ENCODE results near the gene HECTD4.
"Not testable (repeated sequence)": the region's sequence is repeated elsewhere in the genome, so short reads cannot be mapped to it uniquely, and the experiment has no call there.

The HECTD4 gene

DNA sequence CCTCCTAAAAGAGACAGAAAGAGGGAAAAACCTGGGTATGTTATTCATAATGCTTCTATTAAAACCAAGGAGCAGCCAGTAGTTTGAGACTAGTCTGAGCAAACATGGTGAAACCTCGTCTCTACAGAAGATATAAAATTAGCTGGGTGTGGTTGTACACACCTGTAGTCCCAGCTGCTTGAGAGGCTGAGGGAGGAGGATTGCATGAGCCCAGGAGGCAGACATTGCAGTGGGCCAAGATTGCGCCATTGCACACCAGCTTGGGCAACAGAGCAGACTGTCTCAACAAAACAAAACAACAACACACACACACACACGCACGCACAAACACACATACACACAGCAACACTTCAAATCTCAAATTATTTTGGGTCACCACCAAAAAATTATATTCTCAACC, 27.8 kb downstream of the HECTD4 start:
- DNase-seq (ENCODE audit: low read depth in 1 of 2, low spot score in 1 of 2): no peak

DNA sequence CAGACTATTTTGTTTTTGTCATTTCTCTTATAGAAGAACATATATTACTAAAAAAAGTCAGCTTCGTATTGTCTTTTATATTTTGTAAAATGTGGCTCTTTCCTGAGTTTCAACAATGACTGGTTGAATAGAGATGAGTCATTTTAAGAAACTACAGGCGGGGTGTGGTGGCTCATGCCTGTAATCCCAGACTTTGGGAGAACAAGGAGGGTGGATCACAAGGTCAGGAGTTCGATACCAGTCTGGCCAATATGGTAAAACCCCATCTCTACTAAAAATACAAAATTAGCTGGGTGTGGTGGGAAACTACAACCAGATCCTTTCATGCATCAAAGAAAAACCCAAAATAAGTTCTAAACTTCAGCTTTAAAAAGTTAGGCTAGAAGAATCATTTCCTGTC, 28.8 kb downstream of the HECTD4 start:
- no peak for DNase-seq (ENCODE audit: low read depth in 1 of 2, low spot score in 1 of 2)

DNA sequence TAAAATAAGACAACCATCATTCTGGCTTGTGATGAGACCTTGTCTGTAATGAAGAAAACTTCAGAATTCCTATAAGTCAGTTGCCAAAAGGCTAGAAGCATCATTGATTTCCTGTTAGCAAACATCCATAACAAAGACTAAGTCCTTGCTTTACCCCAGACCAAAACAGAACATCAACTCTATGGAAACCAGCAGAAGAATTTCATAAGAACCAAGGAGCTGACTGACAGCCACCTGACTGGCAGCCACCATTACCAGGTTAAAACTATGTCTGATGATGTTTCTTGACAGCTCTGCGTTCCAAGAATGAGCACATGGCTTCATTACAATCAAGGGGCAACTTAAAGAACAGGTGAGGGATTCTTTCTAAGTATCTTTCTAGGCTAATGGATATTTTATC, 29.3 kb downstream of the HECTD4 start:
- DNase-seq (ENCODE audit: low read depth in 1 of 2, low spot score in 1 of 2): no peak

DNA sequence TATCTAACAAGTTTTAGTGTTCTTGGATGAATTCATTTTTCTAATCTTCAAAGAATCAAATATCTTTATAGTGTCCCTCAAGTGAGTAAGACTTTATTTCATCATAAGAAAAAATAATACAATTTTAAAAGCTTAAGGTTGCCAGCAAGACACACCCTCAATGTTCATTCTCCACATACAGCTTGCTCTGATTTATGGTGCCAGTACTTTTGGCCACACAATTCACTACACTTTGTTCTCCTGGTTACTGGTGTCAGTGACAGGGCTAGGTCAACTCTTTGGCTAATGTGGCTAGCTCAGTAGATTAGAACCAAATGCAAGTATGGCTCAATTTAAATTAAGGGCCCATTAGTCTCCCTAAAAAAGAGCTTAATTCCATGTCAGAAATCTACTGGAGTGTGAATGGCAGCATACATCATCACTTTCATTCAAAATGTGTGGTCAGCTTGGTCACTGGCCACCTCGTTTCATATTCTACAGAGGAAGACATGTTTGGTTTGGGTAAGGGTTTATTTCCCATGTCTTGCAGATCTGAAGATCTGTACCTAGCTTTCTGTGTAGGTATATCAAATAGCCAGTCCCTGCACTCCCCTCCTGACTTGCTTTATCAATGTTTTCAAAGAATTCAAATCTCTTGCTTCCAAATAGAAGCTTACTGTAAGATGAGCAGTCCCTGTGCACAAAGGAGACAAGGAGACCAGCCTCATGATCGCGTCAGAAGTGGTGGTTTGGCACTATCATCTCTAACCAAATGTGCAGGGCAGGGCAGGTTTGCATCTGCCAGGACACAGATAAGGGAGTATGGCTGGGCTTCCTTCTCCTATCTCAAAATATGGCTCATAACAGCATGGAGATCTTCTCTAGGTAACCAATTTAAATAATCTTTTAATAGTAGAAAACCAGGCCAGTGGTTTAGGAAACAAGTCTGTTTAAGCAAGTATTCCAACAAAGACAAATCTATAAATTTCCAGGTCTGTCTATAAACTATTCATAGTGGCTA, 31.3 kb downstream of the HECTD4 start:
- no peak for DNase-seq (ENCODE audit: low read depth in 1 of 2, low spot score in 1 of 2)

DNA sequence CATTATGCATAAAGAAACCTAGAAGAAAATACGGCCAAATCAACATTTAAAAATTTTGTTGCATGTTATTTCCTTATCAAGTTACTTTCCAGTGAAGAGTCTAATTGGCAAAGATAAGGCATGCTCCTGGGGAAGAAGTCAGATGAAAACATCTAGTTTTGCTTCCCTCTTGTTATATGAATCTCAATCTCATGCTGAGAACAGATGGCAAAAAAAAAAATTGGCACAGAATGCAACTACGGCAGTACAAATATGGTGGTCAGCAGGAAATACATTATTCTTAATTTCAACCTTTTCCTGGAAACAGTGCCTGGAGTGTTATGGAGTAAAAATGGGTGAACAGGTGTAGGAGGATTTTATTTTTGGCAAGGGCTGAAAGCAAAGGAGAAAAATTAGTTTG, 32.8 kb downstream of the HECTD4 start:
- DNase-seq (ENCODE audit: low read depth in 1 of 2, low spot score in 1 of 2): no peak

- DNase-seq (ENCODE audit: low read depth in 1 of 2, low spot score in 1 of 2): not testable (repeated sequence)
Measured at GRCh38 chr12:112348926-112349325, 33.3 kb downstream of the HECTD4 start.

- no peak for DNase-seq (ENCODE audit: low read depth in 1 of 2, low spot score in 1 of 2)
Measured at GRCh38 chr12:112347581-112347982, 34.6 kb downstream of the HECTD4 start.

DNA sequence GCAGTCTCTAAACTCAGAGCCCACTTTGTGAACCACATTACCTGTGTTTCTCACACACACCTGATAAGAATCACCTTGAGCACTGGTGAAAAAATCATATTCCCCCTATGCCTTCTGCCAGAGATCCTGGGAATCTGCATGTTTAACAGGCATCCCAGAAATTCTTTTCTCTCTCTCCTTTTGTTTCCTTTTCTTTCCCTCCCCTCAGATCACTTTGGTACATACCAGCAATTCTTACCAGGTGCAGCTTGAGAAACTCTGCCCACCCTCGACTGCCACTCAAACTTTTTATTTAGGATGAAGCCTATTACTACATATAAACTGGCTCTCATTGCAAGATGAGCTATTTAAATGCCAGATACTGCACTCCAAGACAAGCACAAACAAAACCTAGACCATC, 36.0 kb downstream of the HECTD4 start:
- no peak for DNase-seq (ENCODE audit: low read depth in 1 of 2, low spot score in 1 of 2)

GRCh38 chr12:112344220-112344619, 38.0 kb downstream of the HECTD4 start:
- DNase-seq (ENCODE audit: low read depth in 1 of 2, low spot score in 1 of 2): no peak

DNA sequence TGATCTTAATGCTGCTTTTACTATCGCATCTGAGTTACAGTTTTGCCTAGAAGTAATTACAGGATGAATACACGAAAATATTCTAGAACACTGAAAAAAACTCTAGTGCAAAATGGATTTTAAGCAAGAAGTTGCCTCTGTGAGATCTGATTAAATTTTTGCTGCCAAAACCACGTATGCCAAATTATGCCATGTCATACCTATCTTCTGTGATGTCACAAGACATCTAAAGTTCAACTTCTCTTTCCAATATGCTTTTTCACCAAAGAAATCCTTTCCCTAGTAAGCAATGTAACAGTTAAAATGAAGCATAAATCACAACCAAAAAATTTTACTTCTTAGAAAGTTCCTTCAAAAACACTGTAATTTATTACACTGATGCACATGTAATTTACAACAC, 39.6 kb downstream of the HECTD4 start:
- no peak for DNase-seq (ENCODE audit: low read depth in 1 of 2, low spot score in 1 of 2)

DNA sequence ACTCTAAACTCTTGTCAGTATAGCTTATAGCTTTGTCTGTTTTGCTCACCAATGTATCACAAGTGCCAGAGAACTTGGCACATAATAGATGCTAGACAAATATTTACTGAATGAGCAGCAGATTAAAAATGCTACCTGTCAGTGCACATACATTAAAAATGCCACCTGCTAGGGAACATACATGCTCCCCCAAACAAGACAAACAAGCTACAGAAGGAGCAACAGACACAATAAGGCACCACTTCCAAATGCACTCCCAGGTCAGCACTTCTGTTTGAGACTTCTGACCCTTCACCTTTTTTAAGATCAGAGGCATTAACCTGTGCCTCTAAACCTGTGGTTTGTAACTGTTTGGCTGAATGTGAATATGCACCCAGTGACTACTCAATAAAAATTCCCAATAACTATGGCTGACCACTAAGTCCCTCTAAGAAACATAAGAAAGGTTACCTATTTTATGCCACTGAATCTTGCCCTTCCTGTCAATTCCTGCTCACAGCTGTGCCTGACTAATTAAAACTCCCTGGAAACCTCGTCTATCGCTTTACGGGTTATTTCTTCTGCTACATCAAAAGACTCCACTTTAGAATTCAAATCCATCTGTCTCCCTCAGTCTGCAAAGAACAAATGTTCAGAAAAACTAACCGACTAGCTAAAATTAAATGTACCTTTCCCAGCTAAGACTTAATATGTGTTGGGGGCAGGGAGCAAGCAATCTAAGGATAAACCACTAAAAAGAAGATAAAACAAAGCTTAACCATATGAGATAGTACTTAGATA, 41.0 kb downstream of the HECTD4 start:
- DNase-seq (ENCODE audit: low read depth in 1 of 2, low spot score in 1 of 2): no peak

DNA sequence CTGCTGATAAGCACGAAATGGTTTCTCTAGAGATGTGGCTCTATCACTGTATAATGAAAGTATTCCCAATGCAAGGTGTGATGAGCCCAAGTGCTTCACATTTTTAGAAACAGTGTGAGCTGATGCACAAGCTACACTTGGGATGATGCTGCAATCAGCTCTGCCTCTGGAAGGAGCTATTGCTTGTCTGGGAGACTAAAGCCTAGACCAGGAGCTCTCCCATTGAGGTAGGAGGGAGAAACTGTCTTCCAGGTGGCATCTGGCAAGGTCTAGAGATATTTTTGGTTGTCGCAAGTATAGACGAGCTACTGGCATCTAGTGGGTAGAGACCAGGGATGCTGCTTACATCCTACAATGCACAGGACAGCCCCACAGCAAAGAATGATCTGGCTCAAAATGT, 42.0 kb downstream of the HECTD4 start:
- no peak for DNase-seq (ENCODE audit: low read depth in 1 of 2, low spot score in 1 of 2)

DNA sequence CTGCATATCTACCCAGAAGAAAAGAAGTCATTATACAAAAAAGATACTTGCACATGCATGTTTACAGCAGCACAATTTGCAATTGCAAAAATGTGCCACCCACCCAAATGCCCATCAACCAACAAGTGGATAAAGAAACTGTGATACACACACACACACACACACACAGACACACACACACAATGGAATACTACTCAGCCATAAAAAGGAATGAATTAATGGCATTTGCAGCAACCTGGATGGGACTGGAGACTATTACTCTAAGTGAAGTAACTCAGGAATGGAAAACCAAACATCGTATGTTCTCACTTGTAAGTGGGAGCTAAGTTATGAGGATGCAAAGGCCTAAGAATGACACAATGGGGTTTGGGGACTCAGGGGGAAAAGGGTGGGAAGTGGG, 47.2 kb downstream of the HECTD4 start:
- DNase-seq (ENCODE audit: low read depth in 1 of 2, low spot score in 1 of 2): not testable (repeated sequence)

DNA sequence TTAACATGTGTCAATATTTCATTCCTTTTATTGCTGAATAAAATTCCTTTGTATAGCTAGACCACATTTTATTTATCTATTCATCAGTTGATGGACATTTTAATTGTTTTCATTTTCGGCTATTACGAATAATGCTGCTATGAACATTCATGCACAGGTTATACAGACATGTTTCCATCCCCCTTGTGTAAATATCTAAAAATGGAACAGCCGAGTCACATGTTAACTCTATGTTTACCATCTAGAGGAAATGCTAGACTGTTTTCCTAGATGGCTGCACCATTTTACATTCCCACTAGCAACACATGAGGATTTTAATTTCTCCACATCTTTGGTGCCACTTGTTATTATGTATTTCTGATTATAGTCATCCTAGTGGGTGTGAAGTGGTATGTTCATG, 49.2 kb downstream of the HECTD4 start:
- DNase-seq (ENCODE audit: low read depth in 1 of 2, low spot score in 1 of 2): no peak

- DNase-seq (ENCODE audit: low read depth in 1 of 2, low spot score in 1 of 2): no peak
Measured at GRCh38 chr12:112331886-112332285, 50.3 kb downstream of the HECTD4 start.

GRCh38 chr12:112330706-112331105, 51.5 kb downstream of the HECTD4 start:
- no peak for DNase-seq (ENCODE audit: low read depth in 1 of 2, low spot score in 1 of 2)

DNA sequence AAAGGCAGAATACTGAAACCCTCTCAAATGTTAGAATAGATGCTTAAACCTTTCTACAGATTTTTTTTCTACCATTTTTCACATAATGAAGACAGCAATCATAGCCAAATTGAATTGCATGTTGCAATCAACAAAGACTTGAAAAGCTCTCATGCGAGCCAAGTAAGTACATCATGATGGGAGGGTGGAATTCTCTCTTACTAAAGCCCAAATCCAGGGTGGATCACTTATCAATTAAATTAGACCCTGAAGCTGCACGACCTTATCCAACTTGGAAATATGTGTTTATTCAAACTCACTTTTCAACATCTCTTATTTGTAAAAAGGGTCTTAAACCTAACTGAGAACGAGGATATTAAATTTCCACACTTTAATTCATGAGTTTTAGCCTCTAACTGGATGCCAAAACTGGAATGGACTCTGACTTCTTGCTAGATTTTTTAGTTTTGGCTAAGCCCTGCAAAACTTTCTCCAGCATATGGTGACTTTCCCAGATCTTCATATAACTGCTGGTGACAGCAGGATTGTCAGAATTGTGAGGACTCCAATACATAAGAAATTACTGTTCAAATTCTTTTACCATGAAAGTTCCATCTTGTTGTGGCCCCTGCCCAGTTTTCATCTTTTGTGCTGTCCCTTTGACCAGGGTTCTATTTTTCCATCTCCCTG, 53.6 kb downstream of the HECTD4 start:
- no peak for DNase-seq (ENCODE audit: low read depth in 1 of 2, low spot score in 1 of 2)

DNA sequence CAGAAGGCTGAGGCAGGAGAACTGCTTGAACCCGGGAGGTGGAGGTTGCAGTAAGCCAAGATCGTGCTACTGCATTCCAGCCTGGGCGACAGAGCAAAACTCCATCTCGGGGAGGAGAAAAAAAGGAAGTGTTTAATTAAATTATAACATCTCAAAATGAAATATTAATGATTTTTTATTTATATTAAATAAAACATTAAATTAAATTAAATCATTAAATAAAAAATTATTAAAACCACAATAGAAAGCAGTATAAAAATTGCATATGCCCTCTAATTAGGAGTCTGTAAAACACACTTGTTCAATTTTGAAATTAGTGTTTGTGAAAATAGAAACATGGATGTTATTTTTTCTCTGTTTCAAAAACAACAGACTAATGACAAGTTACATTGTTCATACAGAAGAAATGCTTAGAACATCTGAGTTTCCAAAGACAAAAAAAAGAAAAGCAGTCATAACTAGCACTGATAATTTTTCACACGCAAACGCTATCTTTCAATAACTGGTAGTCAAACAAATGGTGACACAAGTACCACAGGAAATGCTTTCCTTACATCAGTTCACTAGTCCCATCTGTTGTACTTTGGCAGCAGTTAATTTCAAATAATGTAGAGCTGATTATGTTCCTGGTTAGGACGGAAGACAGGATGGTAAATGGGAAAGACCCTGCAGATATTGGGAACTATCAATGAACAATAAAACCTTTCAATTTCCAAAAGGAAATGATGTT, 54.9 kb downstream of the HECTD4 start:
- no peak for DNase-seq (ENCODE audit: low read depth in 1 of 2, low spot score in 1 of 2)

GRCh38 chr12:112325622-112326207, 56.5 kb downstream of the HECTD4 start:
- no peak for DNase-seq (ENCODE audit: low read depth in 1 of 2, low spot score in 1 of 2)

- DNase-seq (ENCODE audit: low read depth in 1 of 2, low spot score in 1 of 2): no peak
Measured at GRCh38 chr12:112325157-112325556, 57.1 kb downstream of the HECTD4 start.
